NCI-H1092 (cell line): ENCODE data around the gene STRADB.
"Not testable (repeated sequence)": the region's sequence is repeated elsewhere in the genome, so short reads cannot be mapped to it uniquely, and the experiment has no call there.

ENCODE experiments used
- DNase-seq: peaks from one replicate; lab custom pipeline; 2025; lab: John Stamatoyannopoulos, UW

Gene STRADB

DNA sequence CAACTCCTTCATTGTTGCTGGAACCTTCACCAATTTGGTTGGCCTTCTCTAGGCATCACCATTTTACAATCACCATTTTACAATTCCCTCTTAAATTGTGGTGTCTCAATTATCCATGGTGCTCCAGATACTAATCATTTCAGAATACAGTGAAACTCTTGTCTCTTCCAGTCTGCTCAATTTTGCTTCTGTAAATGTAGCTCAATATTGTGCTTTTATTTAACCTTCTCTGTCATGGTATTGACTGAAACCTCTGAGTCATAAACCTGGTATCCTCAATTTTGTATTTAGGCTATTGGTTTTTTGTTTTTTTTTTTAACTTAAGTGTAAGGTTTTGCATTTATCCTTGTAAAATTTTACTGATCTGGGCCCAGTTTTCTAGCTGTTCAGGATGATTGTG, 16.1 kb downstream of the STRADB start:
- no peak for DNase-seq

DNA sequence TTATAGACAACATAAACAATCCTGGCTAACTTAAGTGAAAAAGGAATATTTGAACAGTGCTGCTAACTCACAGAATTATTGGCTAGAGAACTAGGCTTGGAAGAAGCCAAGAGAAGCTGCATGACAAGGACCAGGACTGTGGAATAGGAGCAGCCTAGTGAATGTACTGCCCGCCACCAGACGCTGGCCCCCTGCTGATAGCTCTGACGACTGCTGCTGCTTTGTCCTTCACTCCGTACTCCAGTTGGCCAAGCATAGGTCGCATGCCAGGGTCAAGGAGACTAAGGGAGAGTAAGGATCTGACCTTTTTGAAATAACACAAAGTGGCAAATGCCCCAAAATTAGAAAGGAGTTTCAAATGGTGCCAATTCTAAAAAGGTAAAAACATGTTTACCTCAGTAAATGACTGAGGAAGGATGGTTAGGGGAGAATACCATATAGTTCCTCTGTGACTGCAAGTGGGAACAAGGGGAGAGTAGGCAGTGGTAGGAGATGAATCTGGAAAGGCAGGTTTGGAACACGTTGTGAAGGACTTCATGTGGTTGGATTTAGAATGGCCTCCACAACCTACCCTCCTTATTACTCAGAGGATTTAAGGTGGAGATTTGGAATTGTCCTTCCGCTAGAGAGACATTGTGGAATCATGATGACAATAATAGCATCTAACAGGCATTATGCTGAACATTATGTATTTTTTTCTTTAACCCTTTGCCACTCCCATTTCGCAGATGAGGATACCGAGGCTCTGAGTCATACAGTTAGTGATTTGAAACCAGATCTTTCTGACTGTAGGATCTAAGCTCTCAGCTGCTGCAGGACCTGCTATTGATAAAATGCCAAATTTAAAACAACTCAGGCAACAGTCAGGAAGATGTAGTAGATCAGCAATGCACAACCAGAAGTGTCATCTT, 19.5 kb downstream of the STRADB start:
- DNase-seq: no peak

DNA sequence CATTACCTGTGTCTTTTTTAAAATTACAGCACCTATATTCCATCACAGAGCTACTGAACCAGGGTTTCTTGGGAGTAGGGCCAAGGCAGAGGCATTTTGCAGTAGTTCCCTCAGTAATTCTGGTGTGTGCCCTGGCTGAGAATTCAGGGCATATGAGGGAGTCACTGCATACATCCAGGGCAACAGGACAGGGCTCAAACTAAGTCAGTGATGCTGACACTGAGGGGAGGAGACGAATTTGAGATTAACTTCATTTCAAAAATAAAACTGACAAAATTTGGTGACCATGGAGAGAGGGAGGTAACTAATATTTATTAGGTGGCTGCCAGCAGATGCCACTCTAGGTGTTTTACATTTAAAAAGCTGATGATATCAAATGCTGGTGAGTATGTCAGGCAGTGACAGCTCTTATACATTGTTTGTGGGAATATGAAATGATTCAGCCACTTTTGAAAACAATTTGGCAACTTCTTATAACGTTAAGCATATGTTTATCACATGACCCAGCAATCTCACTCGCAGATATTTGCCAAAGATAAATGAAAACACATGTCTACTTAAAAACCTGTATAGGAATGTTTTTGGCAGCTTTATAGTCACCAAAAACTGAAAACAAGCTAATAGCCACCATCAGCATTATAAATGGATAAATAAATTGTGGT, 20.3 kb downstream of the STRADB start:
- DNase-seq: no peak

DNA sequence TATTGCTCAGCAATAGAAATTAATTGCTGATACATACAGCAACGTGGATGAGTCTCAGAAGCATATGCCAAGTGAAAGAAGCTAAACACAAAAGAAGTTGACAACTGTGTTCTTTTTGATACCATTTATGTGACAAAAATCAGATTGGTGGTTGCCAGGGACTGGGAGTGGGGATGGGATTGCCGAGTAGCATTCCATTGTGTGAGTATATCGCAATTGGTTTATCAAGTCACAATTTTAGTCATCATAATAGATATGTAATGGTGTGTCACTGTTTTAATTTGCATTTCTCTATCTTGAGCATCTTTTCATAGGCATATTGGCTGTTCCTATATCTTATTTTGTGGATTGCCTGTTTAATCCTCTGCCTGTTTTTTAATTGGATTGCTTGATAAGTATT, 20.9 kb downstream of the STRADB start:
- no peak for DNase-seq

DNA sequence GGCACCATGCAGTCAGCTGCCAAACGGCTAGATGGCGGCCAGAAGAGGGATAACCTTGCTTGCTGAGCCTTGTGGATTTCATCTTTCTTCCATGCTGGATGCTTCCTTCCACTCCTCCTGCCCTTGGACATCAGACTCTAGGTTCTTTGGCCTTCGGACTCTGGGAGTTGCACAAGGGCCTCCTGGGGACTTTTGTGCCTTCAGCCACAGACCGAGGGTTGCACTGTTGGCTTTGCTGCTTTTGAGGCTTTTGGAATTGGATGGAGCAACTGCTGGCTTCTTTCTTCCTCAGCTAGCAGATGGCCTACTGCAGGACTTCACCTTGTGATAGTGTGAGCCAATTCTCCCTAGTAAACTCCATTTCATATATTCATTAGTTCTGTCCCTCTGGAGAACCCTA, 31.0 kb downstream of the STRADB start:
- DNase-seq: no peak

DNA sequence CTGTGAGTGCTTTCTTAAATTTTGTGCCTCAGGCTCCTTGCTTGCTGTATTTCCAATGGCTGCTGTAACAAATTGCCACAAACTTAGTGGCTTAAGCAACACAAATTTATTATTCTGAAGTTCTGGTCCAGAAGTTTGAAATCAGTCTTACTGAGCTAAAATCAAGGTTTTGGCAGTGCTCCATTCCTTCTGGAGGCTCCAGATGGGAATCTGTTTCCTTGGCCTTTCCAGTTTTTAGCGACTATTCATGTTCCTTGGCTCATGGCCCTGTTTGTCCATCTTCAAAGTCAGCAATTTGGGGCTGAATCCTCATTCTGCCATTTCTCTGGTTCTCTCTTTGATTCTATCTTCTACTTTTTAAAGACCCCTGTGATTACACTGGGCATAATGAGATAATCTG, 31.8 kb downstream of the STRADB start:
- DNase-seq: no peak

DNA sequence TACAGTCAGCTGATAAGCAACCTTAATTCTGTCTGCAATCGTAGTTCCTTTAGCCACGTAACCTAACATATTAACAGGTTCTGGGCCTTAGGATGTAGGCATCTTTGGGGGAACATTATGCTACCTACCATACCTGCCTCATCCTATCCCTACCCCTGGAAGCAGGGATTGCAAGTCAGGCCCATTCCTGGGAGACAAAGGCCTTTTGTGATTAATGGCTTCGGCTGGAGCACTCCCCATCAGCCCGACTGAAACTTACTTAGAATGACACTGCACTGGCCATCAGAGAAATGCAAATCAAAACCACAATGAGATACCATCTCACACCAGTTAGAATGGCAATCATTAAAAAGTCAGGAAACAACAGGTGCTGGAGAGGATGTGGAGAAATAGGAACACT, 32.2 kb downstream of the STRADB start:
- DNase-seq: not testable (repeated sequence)

DNA sequence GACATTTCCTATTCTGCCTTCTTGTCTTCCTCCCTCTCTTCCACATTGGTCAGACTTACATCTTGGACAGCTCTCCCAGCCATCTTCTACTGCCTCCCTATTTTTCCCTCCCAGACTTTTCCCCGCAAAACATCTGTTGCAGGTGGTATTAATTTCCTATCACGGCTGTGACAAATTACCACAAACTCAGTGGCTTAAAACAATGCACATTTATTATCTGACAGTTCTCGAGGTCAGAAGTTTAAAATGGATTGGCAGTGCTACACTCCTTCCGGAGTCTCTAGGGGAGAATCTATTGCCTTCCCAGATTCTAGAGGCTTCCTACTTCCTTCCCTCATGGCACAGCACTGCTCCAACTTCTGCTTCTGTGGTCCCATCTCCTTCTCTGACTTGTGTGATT, 33.3 kb downstream of the STRADB start:
- no peak for DNase-seq

DNA sequence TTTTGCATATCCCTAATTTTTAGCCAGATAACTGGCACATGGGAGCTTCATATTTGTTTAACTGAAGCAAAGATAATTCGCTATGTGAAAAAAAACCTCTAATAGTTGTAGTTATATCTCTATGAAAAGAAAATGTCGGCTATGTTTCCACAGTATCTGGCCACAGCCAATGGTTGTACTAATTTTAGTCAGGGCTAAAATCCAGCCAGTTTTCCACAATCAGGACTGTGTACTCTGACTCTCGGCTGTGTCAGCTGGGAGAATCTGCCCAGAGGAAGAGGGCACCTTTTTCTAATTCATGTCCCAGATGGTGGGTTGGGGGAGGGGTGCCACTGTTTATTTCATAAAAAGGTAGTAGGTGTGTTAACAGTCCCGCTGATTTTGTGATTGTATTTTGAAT, 38.8 kb downstream of the STRADB start:
- no peak for DNase-seq

DNA sequence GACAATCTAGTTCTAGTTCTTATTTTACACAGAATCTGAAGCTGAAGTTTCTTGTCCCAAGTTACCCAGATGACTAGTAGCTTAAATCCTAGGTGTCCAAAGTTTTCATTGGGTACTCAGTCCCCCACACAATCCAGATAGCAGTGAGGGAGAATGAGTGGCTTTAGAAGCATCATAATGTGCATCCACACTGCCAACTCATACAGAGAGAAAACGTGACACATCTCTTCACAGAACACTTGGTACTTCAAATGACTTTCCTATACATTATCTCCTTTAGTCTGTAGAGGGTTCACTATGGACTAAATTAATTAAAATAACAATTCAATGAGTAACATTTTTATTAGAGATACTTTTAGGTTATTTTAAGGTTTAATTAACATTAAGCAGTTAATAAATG, 45.2 kb downstream of the STRADB start:
- no peak for DNase-seq

DNA sequence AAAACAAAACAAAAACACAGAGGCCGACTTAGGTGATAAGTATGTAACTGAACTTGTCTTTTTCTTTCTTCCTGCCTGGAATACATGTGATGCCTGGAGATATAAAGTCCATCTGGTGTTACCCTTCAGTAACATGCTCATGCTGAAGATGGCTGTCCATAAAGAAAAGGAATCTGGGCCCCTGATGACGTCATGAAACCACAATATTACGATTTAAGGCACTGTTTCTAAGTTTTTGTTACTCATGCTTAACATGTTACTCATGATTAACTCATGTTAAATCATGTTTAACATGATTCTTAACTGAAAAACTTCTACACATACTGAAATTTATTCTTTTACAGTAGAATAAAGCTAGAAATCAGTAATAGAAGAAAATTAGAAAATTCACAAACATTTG, 49.0 kb downstream of the STRADB start:
- no peak for DNase-seq

DNA sequence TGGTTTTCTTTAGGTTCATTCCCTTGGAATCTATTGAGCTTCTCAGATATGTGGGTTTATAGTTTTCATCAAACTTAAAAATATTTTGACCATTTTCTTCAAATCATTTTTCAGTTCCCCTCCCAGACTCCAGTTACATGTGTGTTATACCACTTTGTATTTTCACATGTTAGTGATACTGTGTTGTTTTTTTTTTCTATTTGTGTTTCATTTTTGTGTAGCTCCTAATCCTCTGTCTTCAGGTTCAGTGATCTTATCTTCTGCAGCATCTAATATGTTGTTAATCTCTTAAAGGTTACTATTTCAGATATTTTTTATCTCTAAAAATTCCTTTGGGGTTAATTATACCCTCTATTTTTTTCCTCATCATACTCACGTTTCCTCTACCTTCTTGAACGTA, 51.2 kb downstream of the STRADB start:
- no peak for DNase-seq

DNA sequence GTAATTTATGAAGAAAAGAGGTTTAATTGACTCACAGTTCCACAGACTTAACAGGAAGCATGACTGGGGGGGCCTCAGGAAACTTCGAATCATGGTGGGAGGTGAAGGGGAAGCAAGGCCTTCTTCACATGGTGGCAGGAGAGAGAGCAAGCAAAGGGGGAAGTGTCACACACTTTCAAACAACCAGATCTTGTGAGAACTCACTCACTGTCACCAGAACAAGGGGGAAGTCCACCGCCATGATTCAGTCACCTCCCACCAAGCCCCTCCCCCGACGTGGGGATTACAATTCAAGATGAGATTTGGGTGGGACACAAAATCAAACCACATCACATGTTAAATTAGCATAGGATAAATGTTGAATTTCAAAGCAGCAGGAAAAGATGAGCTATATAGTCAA, 56.2 kb downstream of the STRADB start:
- DNase-seq: no peak

DNA sequence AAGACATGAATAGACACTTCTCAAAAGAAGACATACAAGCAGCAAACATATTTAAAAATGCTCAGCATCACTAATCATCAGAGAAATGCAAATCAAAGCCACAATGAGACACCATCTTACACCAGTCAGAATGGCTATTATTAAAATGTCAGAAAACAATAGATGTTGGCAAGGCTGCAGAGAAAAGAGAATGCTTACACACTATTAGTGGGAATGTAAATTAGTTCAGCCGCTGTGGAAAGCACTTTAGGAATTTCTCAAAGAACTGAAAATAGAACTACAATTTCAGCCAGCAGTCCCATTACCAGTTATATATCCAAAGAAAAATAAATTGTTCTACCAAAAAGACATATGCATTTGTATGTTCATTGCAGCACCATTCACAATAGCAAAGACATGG, 61.7 kb downstream of the STRADB start:
- no peak for DNase-seq

DNA sequence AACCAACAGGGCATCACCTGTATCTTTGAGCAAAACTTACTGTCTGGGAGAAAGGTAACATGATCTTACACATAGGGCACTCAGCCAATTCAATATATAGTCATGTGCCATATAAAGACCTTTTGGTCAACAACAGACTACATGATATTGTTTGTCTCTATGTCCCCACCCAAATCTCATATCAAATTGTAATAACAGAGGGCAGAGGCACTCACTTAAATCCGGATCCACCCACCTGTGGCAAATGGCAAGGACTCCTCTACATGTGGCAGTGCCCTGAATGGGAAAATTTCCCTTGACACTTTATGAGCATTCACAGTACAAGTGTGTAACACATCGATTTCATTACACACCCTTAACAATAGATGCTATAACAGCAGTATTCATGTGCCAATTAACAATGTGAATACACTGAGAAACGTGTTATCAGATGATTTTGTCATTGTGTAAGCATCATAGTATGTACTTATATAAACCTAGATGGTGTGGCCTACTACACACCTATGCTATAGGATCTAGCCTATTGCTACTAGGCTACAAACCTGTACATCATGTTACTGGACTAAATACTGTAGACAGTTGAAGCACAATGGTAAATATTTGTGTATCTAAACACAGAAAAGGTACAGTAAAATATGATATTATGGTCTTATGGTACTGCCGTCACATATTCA, 64.2 kb downstream of the STRADB start:
- no peak for DNase-seq

DNA sequence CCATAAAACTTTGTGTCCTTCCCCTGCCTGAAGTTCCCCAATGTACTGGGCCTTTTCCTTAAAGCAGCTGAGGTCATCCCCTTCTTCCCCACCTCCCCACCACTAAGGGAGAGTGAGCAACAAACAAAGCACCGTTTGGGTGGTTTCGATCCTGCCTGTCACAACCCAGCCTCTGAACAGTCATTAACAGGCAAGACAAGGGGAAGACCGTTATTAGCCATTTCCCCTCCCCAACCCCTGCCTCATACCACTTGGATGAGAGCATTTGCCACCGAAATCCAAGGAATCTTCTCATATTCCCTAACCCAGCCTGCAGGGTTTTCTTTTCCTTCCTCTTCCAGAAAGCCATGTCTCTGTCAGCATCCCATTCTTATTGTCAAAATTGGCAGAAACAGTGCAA, 65.6 kb downstream of the STRADB start:
- DNase-seq: no peak

DNA sequence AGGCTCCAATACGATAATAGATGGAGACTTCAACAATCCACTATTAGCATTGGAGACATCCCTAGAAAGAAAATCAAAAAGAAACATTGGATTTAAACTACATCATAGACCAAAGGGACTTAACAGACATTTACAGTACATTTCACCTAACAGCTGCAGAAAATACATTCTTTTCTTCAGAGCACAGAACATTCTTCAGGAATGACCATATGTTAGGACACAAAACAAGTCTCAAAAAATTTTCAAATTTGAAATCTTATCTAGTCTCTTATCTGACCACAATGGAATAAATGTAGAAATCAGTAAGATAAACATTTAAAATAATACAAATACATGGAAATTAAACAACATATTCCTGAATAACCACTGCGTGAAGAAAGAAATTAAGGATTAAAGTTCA, 68.7 kb downstream of the STRADB start:
- no peak for DNase-seq

DNA sequence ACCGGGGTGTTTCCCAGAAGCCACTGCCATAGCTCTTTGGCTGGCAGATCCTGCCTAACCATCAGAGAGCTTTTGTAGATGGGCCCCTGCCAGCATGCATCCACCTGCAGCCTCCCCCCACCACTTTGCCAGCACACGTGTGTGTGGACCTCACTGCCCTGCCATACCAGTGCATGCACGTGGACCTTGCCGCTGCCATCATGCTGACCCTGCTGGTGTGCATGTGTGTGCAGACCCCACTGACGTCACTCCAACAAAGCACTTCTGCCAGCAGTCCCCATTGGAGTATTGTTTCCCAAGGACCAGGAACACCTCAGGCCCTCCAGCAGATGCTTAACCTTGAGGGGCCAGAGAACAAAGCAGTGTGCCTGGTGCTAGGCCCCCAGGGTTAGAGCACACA, 71.4 kb downstream of the STRADB start:
- DNase-seq: no peak

DNA sequence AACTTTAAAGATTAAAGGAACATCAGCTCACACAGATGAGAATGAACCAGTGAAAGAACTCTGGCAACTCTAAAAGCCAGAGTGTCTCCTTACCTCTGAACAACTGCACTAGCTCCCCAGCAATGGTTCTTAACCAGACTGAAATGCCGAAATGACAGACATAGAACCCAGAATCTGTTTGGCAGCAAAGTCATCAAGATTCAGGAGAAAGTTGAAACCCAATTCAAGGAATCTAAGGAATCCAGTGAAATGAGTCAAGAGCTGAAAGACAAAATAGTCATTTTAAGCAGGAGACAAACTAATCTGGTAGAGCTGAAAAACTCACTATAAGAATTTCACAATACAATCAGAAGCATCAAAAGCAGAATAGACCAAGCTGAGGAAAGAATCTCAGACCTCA, 72.0 kb downstream of the STRADB start:
- DNase-seq: no peak
